OCI-LY7 (cell line): ENCODE data around the gene ALDOB. TPM values are rescaled to one million over a fixed set of nuclear protein-coding genes. Genes with fewer than 3 reads are reported as not detected.

Experiments
- BruUV-seq: library from RNA; stranded (reverse); fragments of 400-500 nt; replicated peaks from 2 replicates; lab custom pipeline; 2021; lab: Mats Ljungman, UMichigan
- CTCF ChIA-PET: fragments of 300-600 bp; sonication (Branson Sonifier 250); formaldehyde crosslinking; loops from one replicate; lab custom pipeline; 2022; ENCODE audit warnings: antibody characterized with exemption; ENCODE audit not compliant: unreplicated experiment; lab: Charles Lee
- POLR2A ChIA-PET: fragments of 300-600 bp; sonication (Branson Sonifier 250); formaldehyde crosslinking; loops from one replicate; lab custom pipeline; 2022; ENCODE audit warnings: antibody characterized with exemption; lab: Charles Lee
- DNase-seq: peaks from one replicate; pipeline ENCODE4 v3.0.0-alpha.2; 2015; ENCODE audit warnings: low spot score
- H2AFZ ChIP-seq: fragments of 200-600 bp; sonication (generic), shearing (Covaris generic); 2 replicates; pipeline ENCODE4 v1.6.1; 2014; ENCODE audit warnings: mild to moderate bottlenecking, antibody characterized with exemption, low read length, moderate library complexity
- H3K27ac ChIP-seq: fragments of 200-600 bp; sonication (generic); 2 replicates; pipeline ENCODE4 v1.5.1; 2014; ENCODE audit warnings: mixed run types, low read depth, mild to moderate bottlenecking, moderate library complexity, low read length, inconsistent platforms; ENCODE audit not compliant: poor library complexity, severe bottlenecking
- H3K36me3 ChIP-seq: fragments of 200-600 bp; sonication (generic); 2 replicates; pipeline ENCODE4 v1.6.1; 2014; ENCODE audit warnings: mild to moderate bottlenecking, antibody characterized with exemption, low read length, moderate library complexity, mixed read lengths; ENCODE audit not compliant: insufficient read depth
- H3K4me1 ChIP-seq: fragments of 200-600 bp; sonication (generic); 2 replicates; pipeline ENCODE4 v1.5.1; 2014; ENCODE audit warnings: mild to moderate bottlenecking, low read length; ENCODE audit not compliant: insufficient read depth, poor library complexity, severe bottlenecking
- H3K4me2 ChIP-seq: fragments of 200-600 bp; sonication (generic); 2 replicates; pipeline ENCODE4 v1.6.1; 2014; ENCODE audit warnings: mild to moderate bottlenecking, low read length
- H3K4me3 ChIP-seq: fragments of 200-600 bp; sonication (generic); 2 replicates; pipeline ENCODE4 v1.5.1; 2014; ENCODE audit warnings: mild to moderate bottlenecking, low read depth, low read length; ENCODE audit not compliant: poor library complexity, severe bottlenecking
- H3K79me2 ChIP-seq: fragments of 200-600 bp; sonication (generic); 2 replicates; pipeline ENCODE4 v1.6.1; 2016; ENCODE audit warnings: low read depth, mild to moderate bottlenecking, low read length, moderate library complexity, mixed read lengths; ENCODE audit not compliant: insufficient read depth
- H3K9me2 ChIP-seq: fragments of 200-600 bp; sonication (generic); 2 replicates; pipeline ENCODE4 v1.6.1; 2016; ENCODE audit warnings: mild to moderate bottlenecking, low read length, mixed read lengths; ENCODE audit not compliant: insufficient read depth
- H3K9me3 ChIP-seq: fragments of 200-600 bp; sonication (generic); 2 replicates; pipeline ENCODE4 v1.6.1; 2014; ENCODE audit warnings: mild to moderate bottlenecking, mixed run types, low read length, mixed read lengths
- H4K20me1 ChIP-seq: fragments of 200-600 bp; sonication (generic); 2 replicates; pipeline ENCODE4 v1.6.1; 2014; ENCODE audit warnings: mild to moderate bottlenecking, antibody characterized with exemption, low read length, moderate library complexity, mixed read lengths; ENCODE audit not compliant: insufficient read depth
- EZH2phosphoT487 ChIP-seq: fragments of 200-600 bp; sonication (generic); IDR thresholded peaks from 2 replicates; pipeline ENCODE4 v1.6.1; 2018; ENCODE audit warnings: low read depth, borderline replicate concordance, mild to moderate bottlenecking, mixed run types, antibody characterized with exemption, low read length, moderate library complexity, mixed read lengths
- intact Hi-C: fragments of 100-400 bp; cut with micrococcal nuclease; formaldehyde crosslinking; loops from one replicate; pipeline ENCODE4 v1.10.0; 2022; ENCODE audit not compliant: unreplicated experiment
- total RNA-seq, 2 experiments: library from RNA; depleted of rRNA in 1 of 2; stranded (reverse); fragments of >200 nt in 1 of 2; shearing (Covaris generic) in 1 of 2; gene quantifications; 2 replicates each; pipeline ENCODE4 v1.2.3, GENCODE V29; 2014 to 2022
- TF ChIP-seq, protein P1 (sequence below): fragments of 200-600 bp; sonication (generic); conservative IDR thresholded peaks from 2 replicates; pipeline ENCODE4 v1.5.1; 2014; ENCODE audit warnings: mild to moderate bottlenecking, antibody characterized with exemption, low read length, moderate library complexity, mixed read lengths

ALDOB gene
- total RNA-seq, 2 experiments from 2014 or later, result not detected

DNA sequence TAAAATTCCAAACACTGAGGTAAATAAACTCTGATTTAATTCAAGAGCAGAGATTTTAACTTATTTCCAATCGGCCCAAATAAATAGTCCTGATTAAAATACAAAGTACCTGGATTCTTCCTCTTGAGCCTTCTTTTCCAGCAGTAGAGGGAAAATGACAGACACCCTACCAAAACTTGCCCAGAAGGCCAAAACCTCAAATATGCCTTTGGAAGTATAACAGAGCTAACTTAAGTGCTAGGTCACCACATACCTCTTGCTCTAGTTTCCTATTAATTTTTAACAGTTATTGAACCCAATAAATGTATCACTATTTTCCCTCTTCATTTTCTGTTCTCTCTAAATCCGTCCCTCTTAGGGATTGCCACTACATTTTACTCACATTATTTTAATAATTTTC lies 52.2 kb downstream of the ALDOB start:
- CTCF ChIA-PET, result no interaction called here
- TF ChIP-seq, protein P1, sequence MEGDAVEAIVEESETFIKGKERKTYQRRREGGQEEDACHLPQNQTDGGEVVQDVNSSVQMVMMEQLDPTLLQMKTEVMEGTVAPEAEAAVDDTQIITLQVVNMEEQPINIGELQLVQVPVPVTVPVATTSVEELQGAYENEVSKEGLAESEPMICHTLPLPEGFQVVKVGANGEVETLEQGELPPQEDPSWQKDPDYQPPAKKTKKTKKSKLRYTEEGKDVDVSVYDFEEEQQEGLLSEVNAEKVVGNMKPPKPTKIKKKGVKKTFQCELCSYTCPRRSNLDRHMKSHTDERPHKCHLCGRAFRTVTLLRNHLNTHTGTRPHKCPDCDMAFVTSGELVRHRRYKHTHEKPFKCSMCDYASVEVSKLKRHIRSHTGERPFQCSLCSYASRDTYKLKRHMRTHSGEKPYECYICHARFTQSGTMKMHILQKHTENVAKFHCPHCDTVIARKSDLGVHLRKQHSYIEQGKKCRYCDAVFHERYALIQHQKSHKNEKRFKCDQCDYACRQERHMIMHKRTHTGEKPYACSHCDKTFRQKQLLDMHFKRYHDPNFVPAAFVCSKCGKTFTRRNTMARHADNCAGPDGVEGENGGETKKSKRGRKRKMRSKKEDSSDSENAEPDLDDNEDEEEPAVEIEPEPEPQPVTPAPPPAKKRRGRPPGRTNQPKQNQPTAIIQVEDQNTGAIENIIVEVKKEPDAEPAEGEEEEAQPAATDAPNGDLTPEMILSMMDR, result no peak
- no peak for TF ChIP-seq EZH2phosphoT487
- no peak overlapping the region for H2AFZ ChIP-seq

DNA sequence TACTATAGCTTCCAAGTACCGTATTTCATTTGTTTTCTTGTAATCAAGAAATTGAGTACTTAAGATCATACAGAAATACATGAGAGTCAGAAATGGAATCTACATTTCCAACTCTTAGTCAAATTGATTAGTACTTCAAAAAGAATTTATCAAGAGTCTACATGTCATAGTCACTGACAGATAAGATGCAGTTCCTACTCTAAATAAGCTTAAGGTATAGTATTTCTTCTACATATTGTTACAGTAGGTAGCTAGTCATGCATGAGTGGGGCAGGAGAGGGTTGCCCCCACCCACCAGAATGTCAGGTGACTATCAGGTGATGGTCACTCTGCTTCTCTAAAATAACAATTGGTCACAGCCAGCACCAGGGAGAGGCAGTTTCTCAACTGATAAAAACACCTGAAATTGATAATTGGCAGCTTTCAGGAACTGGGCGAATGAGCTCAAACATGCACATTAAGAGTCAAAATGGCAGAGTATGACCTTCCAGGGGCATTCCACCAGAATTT lies 53.7 kb downstream of the ALDOB start:
- ChIA-PET CTCF (no interaction called here), POLR2A (no interaction called here)
- Histone ChIP-seq H2AFZ (no peak overlapping the region), H3K36me3 (peaks cover 11% of the 10 kb centered on the region), H3K4me3 (no peak overlapping the region), H3K9me2 (0 out of 2 replicates have a peak, but pooled peaks cover 4% of the 10 kb centered on the region), H3K4me2 (no peak overlapping the region), H4K20me1 (no peaks in the 10 kb centered on the region), H3K4me1 (no peaks in the 10 kb centered on the region), H3K27ac (no peak overlapping the region), H3K9me3 (peaks cover 10% of the 10 kb centered on the region; the same call in 1 of the 2 replicates), H3K79me2 (0 out of 2 replicates have a peak, but pooled peaks cover under 1% of the 10 kb centered on the region)
- intact Hi-C loops, result no loop called here
- TF ChIP-seq, protein P1, result no peak
- no peak for TF ChIP-seq EZH2phosphoT487
- no TSS peak for BruUV-seq
- DNase-seq, result no peak

More for the DNA sequence above, 52.2 kb downstream of the ALDOB start:
- intact Hi-C loops, result no loop called here
- H3K79me2 ChIP-seq, result 0 out of 2 replicates have a peak, but pooled peaks cover 5% of the 10 kb centered on the region
- peaks cover 16% of the 10 kb centered on the region; the same call in 1 of the 2 replicates for H3K9me3 ChIP-seq
- peaks cover 25% of the 10 kb centered on the region for H3K36me3 ChIP-seq
- H3K27ac ChIP-seq, result no peak overlapping the region
- H3K4me1 ChIP-seq, result no peaks in the 10 kb centered on the region
- no peak overlapping the region for H3K4me3 ChIP-seq
- H3K4me2 ChIP-seq, result no peak overlapping the region
- no peak for DNase-seq
- no peaks in the 10 kb centered on the region for H3K9me2 ChIP-seq
- BruUV-seq, result no TSS peak
- no peaks in the 10 kb centered on the region; the same call in 1 of the 2 replicates for H4K20me1 ChIP-seq
- POLR2A ChIA-PET, result interaction anchor here (1.0 kb wide), 1 partner anchor 11 kb away, joined by 3 read pairs; no protein-coding TSS in a partner anchor

DNA sequence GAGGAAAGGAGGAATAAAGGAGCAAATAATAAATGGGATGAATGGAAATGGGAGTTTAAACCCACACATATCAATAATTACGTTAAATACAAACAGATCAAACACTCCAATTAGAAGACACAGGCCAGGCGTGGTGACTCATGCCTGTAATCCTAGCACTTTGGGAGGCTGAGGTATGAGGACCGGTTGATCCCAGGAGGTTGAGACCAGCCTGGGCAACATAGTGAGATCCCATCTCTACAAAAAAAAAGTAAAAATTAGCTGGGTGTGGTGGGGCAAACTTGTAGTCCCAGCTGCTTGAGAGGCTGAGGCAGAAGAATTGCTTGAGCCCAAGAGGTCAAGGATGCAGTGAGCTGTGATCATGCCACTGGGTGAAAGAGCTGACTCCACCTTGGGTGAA lies 54.5 kb downstream of the ALDOB start:
- no peaks in the 10 kb centered on the region for H3K79me2 ChIP-seq
- peaks cover 5% of the 10 kb centered on the region; the same call in 1 of the 2 replicates for H3K36me3 ChIP-seq
- H3K4me1 ChIP-seq, result no peaks in the 10 kb centered on the region
- H4K20me1 ChIP-seq, result no peaks in the 10 kb centered on the region
- TF ChIP-seq, protein P1, result no peak
- no peak for TF ChIP-seq EZH2phosphoT487
- 0 out of 2 replicates have a peak, but pooled peaks cover 6% of the 10 kb centered on the region for H3K9me3 ChIP-seq
- ChIA-PET POLR2A (interaction anchor here (0.5 kb wide), 1 partner anchor 958 kb away, joined by 4 read pairs; no protein-coding TSS in a partner anchor), CTCF (no interaction called here)
- H3K27ac ChIP-seq, result no peak overlapping the region
- H3K4me3 ChIP-seq, result no peak overlapping the region
- H3K9me2 ChIP-seq, result 0 out of 2 replicates have a peak, but pooled peaks cover 7% of the 10 kb centered on the region
- no peak overlapping the region for H2AFZ ChIP-seq
- intact Hi-C loops, result no loop called here
- no peak overlapping the region for H3K4me2 ChIP-seq
- DNase-seq, result no peak
- BruUV-seq, result no TSS peak
